Stomach smooth muscle (tissue), 2 donors: ENCODE results near the gene SIPA1L3.
"Not testable (repeated sequence)": the region's sequence is repeated elsewhere in the genome, so short reads cannot be mapped to it uniquely, and the experiment has no call there.

Experiments
- H3K27ac ChIP-seq: one replicate; pipeline ENCODE4 v1.7.0; 2013; ENCODE audit warnings: mild to moderate bottlenecking, low read length, inconsistent platforms
- H3K27me3 ChIP-seq, 2 donors: one replicate each; pipeline ENCODE4 v1.7.0; 2013; ENCODE audit warnings: low read length in 2 of 2; ENCODE audit not compliant: insufficient read depth in 2 of 2, control insufficient read depth in 1 of 2
- H3K36me3 ChIP-seq, 2 donors: one replicate each; pipeline ENCODE4 v1.7.0; 2013; ENCODE audit warnings: low read length in 2 of 2; ENCODE audit not compliant: control insufficient read depth in 2 of 2, insufficient read depth in 2 of 2
- H3K4me1 ChIP-seq: one replicate; pipeline ENCODE4 v1.7.0; 2013; ENCODE audit warnings: low read length; ENCODE audit not compliant: control insufficient read depth, insufficient read depth
- H3K4me3 ChIP-seq, 2 donors: one replicate each; pipeline ENCODE4 v1.7.0; 2013; ENCODE audit warnings: low read length in 2 of 2
- H3K9ac ChIP-seq, 2 donors: one replicate each; pipeline ENCODE4 v1.7.0; 2013; ENCODE audit warnings: low read length in 2 of 2, mild to moderate bottlenecking in 1 of 2
- H3K9me3 ChIP-seq, 2 donors: one replicate each; pipeline ENCODE4 v1.7.0; 2013; ENCODE audit warnings: low read length in 2 of 2; ENCODE audit not compliant: control insufficient read depth in 2 of 2
- donor health status: healthy.
- donor health status: Pancreatic carcinoma.

The SIPA1L3 gene

DNA sequence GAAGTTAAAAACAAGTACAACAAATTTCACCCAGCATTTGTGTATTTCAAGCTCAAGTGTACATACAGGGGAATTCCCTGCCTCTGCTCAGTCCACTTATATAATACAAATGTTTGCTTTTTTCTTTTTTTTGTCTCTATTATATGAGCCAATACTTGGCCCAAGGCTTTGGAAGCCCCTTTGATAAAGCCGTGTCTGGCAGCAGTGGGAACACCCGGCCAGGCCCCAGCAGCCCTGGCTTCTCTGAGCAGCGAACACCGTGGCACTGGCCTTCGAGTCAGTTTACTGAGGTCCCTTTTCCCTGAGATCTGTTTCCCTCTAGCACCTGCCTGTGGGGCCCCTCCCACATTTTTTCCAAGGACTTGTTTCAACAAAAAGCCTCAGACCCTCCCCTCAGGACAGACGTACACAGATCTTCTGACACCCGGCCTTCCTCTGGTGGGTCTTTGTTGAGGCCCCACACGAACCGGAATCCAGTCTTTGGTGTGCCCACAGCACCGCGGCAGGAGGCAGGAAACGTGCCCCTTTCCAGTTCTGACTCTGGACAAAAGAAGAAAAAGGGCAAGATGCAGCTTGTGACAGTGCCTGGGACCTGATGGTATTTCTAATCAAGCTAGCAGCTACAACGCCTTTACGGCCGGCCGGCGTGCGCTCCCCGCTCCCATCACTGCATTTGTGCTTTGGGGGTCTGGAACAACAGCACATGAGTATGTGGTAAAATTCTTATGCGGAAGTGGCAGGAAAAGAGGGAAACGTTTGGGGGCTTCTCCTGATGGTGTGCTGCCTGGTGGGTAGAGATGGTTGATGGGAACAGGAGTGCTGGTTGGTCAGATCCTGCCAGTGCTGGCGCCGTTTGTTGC is 13.8 kb downstream of the SIPA1L3 start:
- H3K4me3 ChIP-seq: no peak overlapping the region
- no peak overlapping the region for H3K27ac ChIP-seq
- H3K36me3 ChIP-seq: peaks cover 0 to 2% of the 10 kb centered on the region in 2 donors
- no peaks in the 10 kb centered on the region for H3K4me1 ChIP-seq
- no peak overlapping the region for H3K9ac ChIP-seq
- no peaks in the 10 kb centered on the region for H3K9me3 ChIP-seq
- H3K27me3 ChIP-seq: no peaks in the 10 kb centered on the region

DNA sequence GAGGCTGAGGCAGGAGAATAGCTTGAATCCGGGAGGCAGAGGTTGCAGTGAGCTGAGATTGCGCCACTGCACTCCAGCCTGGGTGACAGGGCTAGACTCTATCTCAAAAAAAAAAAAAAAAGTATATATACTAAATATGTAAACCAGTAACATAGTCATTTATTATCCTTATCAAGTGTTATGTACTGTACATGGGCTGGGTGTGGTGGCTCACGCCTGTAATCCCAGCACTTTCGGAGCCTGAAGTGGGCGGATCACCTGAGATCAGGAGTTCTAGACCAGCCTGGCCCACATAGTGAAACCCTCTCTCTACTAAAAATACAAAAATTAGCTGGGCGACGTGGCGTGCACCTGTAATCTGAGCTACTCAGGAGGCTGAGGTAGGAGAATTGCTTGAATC is 17.6 kb downstream of the SIPA1L3 start:
- not testable (repeated sequence) for H3K27me3 ChIP-seq, H3K9ac ChIP-seq, H3K27ac ChIP-seq, H3K4me3 ChIP-seq, H3K36me3 ChIP-seq, H3K4me1 ChIP-seq, H3K9me3 ChIP-seq

DNA sequence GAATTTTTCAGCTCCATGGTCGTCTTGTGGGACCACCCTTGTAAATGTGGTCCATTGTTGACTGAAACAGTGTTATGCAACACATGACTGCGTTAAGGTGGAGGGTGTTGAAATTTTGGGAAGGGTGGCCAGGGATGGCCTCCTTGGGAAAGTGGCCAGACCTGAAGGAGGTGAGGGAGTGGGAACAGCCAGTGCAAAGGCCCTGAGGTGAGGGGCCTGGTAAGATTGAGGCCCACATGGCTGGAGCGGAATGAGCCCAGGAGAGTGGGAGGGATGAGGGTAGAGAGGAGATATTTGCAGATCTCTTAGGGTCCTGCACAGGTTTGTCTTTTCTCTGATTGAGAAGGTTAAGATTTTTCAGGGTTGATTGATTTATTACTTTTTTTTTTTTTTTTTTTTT is 18.2 kb downstream of the SIPA1L3 start:
- H3K36me3 ChIP-seq: no peaks in the 10 kb centered on the region
- H3K27ac ChIP-seq: no peak overlapping the region
- no peaks in the 10 kb centered on the region for H3K27me3 ChIP-seq
- H3K4me3 ChIP-seq: no peak overlapping the region
- H3K9ac ChIP-seq: no peak overlapping the region
- H3K9me3 ChIP-seq: no peaks in the 10 kb centered on the region
- H3K4me1 ChIP-seq: no peaks in the 10 kb centered on the region

DNA sequence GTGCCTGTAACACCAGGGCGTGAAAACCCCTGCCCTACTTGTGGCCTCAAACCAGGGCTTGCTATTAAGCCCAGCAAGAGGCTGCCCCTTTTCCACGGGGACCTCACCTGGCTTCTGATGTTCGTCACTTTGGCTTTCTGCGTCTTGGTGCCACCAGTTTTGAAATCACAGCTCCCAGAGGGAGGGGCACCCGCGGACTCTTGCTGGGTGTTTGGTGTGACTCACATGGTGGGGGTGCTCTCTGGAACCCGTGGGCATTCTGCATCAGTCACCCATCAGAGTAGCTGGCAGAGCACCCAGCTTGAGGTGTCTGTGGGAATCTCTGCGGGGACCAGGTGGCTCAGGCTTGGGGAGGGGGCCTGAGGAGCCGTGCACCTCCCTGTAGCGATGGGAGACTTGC is 19.2 kb downstream of the SIPA1L3 start:
- H3K27me3 ChIP-seq: no peaks in the 10 kb centered on the region

DNA sequence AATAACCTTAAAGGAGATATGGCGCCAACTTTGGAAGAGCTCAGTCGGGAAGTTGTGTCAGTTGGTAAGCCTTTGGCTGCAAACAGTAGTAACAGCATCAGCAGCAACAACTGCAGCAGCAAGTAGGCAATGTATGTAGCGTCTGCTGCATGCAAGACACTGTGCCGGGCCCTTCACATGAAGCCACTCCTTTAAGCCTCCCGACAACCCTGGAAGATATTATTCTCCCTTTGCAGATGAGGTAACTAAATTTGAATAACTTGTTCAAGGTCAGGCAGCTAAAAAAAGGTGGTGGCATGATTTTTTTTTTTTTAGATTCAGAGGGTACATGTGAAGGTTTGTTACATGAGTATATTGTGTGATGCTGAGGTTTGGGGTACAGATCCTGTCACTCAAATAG is 19.7 kb downstream of the SIPA1L3 start:
- H3K36me3 ChIP-seq: no peaks in the 10 kb centered on the region
- no peak overlapping the region for H3K27ac ChIP-seq
- H3K4me3 ChIP-seq: no peak overlapping the region
- H3K9me3 ChIP-seq: no peaks in the 10 kb centered on the region
- no peak overlapping the region for H3K9ac ChIP-seq
- H3K4me1 ChIP-seq: peaks cover 4% of the 10 kb centered on the region
- H3K27me3 ChIP-seq: no peaks in the 10 kb centered on the region

More for the DNA sequence above, 19.2 kb downstream of the SIPA1L3 start:
- H3K27ac ChIP-seq: no peak overlapping the region
- H3K9ac ChIP-seq: no peak overlapping the region
- H3K9me3 ChIP-seq: no peaks in the 10 kb centered on the region
- no peaks in the 10 kb centered on the region for H3K36me3 ChIP-seq
- H3K4me1 ChIP-seq: peaks cover 3% of the 10 kb centered on the region
- no peak overlapping the region for H3K4me3 ChIP-seq

DNA sequence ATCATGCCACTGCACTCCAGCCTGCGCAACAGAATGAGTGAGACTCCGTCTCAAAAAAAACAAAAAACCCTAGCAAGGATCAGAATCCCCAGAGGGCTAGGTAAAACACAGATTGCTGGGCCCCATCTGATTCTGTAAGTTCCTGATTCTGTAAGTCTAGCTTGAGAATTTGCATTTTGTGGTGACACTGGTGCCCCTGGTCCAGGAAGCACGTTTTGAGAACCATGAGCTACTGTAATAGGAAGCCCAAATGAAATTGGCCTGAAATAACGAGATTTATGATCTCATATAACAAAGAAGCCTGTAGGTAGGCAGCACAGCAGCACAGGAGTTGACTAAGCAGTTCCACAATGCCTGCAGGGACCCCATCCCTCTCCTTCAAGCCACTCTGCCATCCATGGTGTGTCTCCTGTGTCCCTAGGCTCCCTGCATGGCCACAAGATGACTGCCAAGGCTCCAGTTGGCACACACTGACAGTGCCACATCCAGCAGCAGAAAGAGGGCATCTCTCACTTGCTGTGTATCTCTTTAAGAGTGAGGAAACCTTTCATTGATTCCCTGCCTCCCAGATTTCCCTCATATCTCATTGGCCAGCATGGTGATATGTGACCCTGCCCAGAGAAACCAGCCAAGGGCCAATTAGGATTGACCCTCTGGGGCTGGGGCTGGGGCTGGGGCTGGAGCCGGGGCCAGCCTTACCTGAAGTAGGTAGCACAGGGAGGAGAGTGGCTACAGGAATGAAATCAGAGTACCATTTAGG is 21.7 kb downstream of the SIPA1L3 start:
- Histone ChIP-seq H3K36me3 (no peaks in the 10 kb centered on the region), H3K4me3 (no peak overlapping the region), H3K9ac (no peak overlapping the region), H3K27me3 (no peaks in the 10 kb centered on the region), H3K4me1 (peaks cover 10% of the 10 kb centered on the region), H3K27ac (no peak overlapping the region), H3K9me3 (no peaks in the 10 kb centered on the region)

DNA sequence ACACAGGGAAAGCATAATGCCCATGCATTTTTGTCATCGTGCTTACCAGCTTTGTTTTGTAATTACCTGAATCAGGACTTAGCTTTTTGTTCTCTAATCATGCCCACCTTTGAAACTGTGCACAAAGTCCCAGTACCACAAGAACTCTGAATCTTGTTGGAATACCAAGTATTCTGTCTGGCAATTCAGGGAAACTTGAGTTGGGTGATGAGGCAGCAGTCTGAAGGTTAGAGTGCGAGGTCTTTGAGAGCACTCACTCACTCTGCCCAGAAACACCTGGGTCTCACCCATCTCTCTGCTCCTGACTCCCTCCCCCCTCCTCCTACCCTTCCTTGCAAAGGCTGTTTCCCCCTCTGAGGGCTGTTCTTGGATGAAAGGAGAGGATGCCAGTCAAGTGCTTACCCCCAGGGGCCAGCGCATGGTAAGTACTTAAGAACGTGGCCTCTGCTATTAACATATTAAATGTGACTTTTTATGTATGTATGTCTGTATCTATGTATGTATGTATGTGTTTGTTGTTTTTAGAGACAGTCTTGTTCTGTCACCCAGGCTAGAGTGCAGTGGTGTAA is 22.4 kb downstream of the SIPA1L3 start:
- Histone ChIP-seq H3K4me3 (no peak overlapping the region), H3K9ac (no peak overlapping the region), H3K27me3 (no peaks in the 10 kb centered on the region), H3K4me1 (peaks cover 15% of the 10 kb centered on the region), H3K36me3 (no peaks in the 10 kb centered on the region), H3K9me3 (no peaks in the 10 kb centered on the region), H3K27ac (no peak overlapping the region)

DNA sequence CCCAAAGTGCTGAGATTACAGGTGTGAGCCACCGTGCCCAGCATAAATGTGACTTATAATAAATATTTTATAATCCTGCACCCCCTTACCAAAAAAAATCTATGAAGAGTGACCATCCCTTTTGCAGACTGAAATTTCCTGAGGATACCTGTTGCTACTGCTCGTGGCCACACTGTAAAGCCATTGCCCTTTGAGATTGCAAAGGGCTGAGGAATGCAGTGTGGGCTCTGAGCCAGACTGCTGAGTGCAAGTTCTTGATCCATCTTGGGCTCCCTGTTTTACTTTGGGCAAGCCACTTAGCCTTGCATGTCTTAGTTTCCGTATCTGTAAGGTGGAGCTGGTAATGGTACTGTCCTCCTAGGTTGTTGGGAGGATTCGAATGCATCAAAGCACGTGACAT is 23.4 kb downstream of the SIPA1L3 start:
- H3K36me3 ChIP-seq: no peaks in the 10 kb centered on the region
- no peak overlapping the region for H3K9ac ChIP-seq
- H3K4me1 ChIP-seq: peaks cover 15% of the 10 kb centered on the region
- H3K9me3 ChIP-seq: peaks cover 2 to 3% of the 10 kb centered on the region in 2 donors
- no peak overlapping the region for H3K27ac ChIP-seq
- H3K4me3 ChIP-seq: no peak overlapping the region
- H3K27me3 ChIP-seq: no peaks in the 10 kb centered on the region

DNA sequence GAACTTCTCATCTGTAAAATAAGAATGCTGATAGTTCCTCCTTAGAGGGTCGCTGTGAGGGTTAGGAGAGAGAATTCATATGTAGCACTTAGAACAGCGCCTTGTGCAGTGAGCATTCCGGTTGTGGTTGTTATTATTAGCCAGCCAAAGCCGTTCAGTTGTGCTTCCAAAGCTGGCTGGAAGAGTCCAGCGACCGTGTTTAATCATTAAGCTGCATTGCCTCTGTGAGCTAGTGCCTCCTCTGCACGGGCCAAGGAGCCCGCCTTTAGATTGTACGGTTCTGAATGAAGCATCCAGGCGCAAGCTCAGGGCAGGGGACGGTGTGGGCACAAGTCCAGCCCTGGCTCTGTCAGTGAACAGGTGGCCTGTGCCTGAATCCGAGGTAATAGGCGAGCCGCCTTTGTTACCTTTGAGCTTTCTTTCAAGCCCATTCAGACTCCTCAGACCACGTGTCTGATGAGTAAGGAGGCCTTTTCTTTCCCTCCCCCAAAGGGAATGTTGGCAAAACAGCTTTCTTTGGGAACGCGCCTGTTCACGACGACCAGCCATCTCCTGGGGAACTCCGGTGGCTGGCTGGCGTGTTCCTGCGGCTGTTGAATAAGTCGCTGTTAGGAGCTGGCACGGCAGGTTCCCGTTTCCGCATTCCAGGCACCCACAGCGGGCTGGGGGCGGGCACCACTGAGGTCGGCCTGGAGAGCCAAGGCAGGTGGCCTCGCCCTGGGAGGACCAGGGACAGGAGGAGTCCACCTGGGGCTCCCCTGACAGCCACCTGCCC is 25.1 kb downstream of the SIPA1L3 start:
- Histone ChIP-seq H3K36me3 (no peaks in the 10 kb centered on the region), H3K9me3 (peaks cover 3 to 9% of the 10 kb centered on the region in 2 donors), H3K27me3 (no peaks in the 10 kb centered on the region), H3K4me1 (peaks cover 15% of the 10 kb centered on the region), H3K4me3 (peak overlapping the region; percentile 27 to 63), H3K9ac (no peak overlapping the region), H3K27ac (no peak overlapping the region)
